Mesenchymal stem cell (in vitro differentiated cells and primary cell): Measurements from ENCODE around the gene TMEM200C.

Experiments
- DNase-seq: peaks from one replicate; pipeline ENCODE4 v3.0.0-alpha.2; 2013
- H2AFZ ChIP-seq: one replicate; pipeline ENCODE4 v1.6.1; 2013; ENCODE audit warnings: low read depth, mild to moderate bottlenecking, control low read depth, inconsistent platforms, low read length, moderate library complexity
- H2AK5ac ChIP-seq: 2 replicates; pipeline ENCODE4 v1.6.1; 2013; ENCODE audit warnings: low read length, moderate library complexity, mild to moderate bottlenecking, inconsistent platforms; ENCODE audit not compliant: severe bottlenecking
- H2BK120ac ChIP-seq: one replicate; pipeline ENCODE4 v1.6.1; 2013; ENCODE audit warnings: low read depth, mild to moderate bottlenecking, inconsistent platforms, low read length, moderate library complexity
- H2BK12ac ChIP-seq, 2 experiments: one replicate each; pipeline ENCODE4 v1.6.1; 2013; ENCODE audit warnings: inconsistent platforms in 2 of 2, low read length in 2 of 2, mild to moderate bottlenecking in 2 of 2, moderate library complexity in 2 of 2, control low read depth in 1 of 2
- H2BK15ac ChIP-seq: one replicate; pipeline ENCODE4 v1.6.1; 2013; ENCODE audit warnings: mild to moderate bottlenecking, low read depth, inconsistent platforms; ENCODE audit not compliant: poor library complexity, severe bottlenecking
- H2BK5ac ChIP-seq: 2 replicates; pipeline ENCODE4 v1.6.1; 2013; ENCODE audit warnings: low read depth, mild to moderate bottlenecking, low read length, control low read depth, inconsistent platforms; ENCODE audit not compliant: poor library complexity, severe bottlenecking
- H3K14ac ChIP-seq, 2 experiments: one replicate each; pipeline ENCODE4 v1.6.1; 2013; ENCODE audit warnings: inconsistent platforms in 2 of 2, low read length in 2 of 2, control low read depth in 1 of 2, mild to moderate bottlenecking in 1 of 2, moderate library complexity in 1 of 2
- H3K18ac ChIP-seq, 2 experiments: one replicate each; pipeline ENCODE4 v1.6.1; 2013; ENCODE audit warnings: inconsistent platforms in 2 of 2, low read length in 2 of 2, control low read depth in 1 of 2, low read depth in 1 of 2, mild to moderate bottlenecking in 1 of 2
- H3K23ac ChIP-seq, 2 experiments: one replicate each; pipeline ENCODE4 v1.6.1; 2013; ENCODE audit warnings: inconsistent platforms in 2 of 2, low read length in 2 of 2, mild to moderate bottlenecking in 2 of 2, moderate library complexity in 2 of 2, control low read depth in 1 of 2
- H3K27ac ChIP-seq: 2 replicates; pipeline ENCODE4 v1.5.1; 2013; ENCODE audit warnings: mild to moderate bottlenecking, moderate library complexity, low read length, control low read depth, inconsistent platforms; ENCODE audit not compliant: poor library complexity, severe bottlenecking
- H3K27me3 ChIP-seq, 2 experiments: 2 replicates each; pipeline versions ENCODE4 v1.6.1 to v1.7.0; 2013; ENCODE audit warnings: low read length in 2 of 2, mild to moderate bottlenecking in 2 of 2, moderate library complexity in 2 of 2, control low read depth in 1 of 2, inconsistent platforms in 1 of 2; ENCODE audit not compliant: control insufficient read depth in 1 of 2, insufficient read depth in 1 of 2
- H3K36me3 ChIP-seq, 2 experiments: 2 replicates each; pipeline versions ENCODE4 v1.6.1 to v1.7.0; 2013; ENCODE audit warnings: low read length in 2 of 2, control low read depth in 1 of 2, inconsistent platforms in 1 of 2, low read depth in 1 of 2, mild to moderate bottlenecking in 1 of 2; ENCODE audit not compliant: insufficient read depth in 2 of 2, control insufficient read depth in 1 of 2
- H3K4ac ChIP-seq, 2 experiments: one replicate each; pipeline ENCODE4 v1.6.1; 2013; ENCODE audit warnings: inconsistent platforms in 2 of 2, low read length in 2 of 2, mild to moderate bottlenecking in 2 of 2, moderate library complexity in 2 of 2, control low read depth in 1 of 2, low read depth in 1 of 2
- H3K4me1 ChIP-seq: 2 replicates; pipeline ENCODE4 v1.6.1; 2013; ENCODE audit warnings: low read depth, low read length, control low read depth; ENCODE audit not compliant: control insufficient read depth, insufficient read depth
- H3K4me2 ChIP-seq: 2 replicates; pipeline ENCODE4 v1.6.1; 2013; ENCODE audit warnings: low read length, mild to moderate bottlenecking, inconsistent platforms; ENCODE audit not compliant: poor library complexity, severe bottlenecking
- H3K4me3 ChIP-seq, 2 experiments: 2 replicates each; pipeline versions ENCODE4 v1.5.1 to v1.7.0; 2013; ENCODE audit warnings: low read length in 2 of 2, mild to moderate bottlenecking in 2 of 2, control low read depth in 1 of 2, low read depth in 1 of 2; ENCODE audit not compliant: insufficient read depth in 1 of 2
- H3K79me1 ChIP-seq: replicated peaks from 2 replicates; pipeline ENCODE4 v1.6.1; 2013; ENCODE audit warnings: mild to moderate bottlenecking, control low read depth, low read length, inconsistent platforms; ENCODE audit not compliant: poor library complexity, severe bottlenecking
- H3K9ac ChIP-seq: 2 replicates; pipeline ENCODE4 v1.7.0; 2013; ENCODE audit warnings: mild to moderate bottlenecking, low read length, moderate library complexity
- H3K9me3 ChIP-seq: 2 replicates; pipeline ENCODE4 v1.7.0; 2013; ENCODE audit warnings: mild to moderate bottlenecking, low read length; ENCODE audit not compliant: control insufficient read depth
- H4K8ac ChIP-seq: one replicate; pipeline ENCODE4 v1.6.1; 2013; ENCODE audit warnings: inconsistent platforms, mild to moderate bottlenecking, low read length, moderate library complexity
- H4K91ac ChIP-seq: one replicate; pipeline ENCODE4 v1.6.1; 2013; ENCODE audit warnings: mild to moderate bottlenecking, low read length, inconsistent platforms
- WGBS: methylation state at CpG from one replicate; pipeline ENCODE4 v1.1.7; 2013; ENCODE audit warnings: mixed read lengths; 5-methylcytosine and 5-hydroxymethylcytosine counted together

TMEM200C gene

DNA sequence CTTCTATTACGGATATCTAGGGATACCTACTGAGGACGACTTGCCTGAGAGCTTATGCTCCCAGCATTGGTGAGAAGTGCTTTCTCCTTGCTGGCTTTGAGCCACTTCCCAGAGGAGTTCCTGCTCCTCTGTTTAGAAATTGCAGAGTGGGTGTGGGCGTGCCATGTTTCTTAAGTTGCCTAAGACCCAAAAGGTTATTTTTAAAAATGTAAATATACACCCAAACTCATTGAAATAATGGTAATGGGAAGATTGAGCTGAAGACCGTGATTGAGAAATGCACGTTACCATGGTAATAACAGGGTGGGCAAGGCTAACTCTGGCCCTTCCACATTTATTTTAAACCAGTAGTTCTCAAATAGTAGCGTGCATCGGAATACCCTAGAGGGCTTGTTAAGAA is 17.2 kb upstream of the TMEM200C start:
- Histone ChIP-seq H3K27me3 (peaks cover 0 to 3% of the 10 kb centered on the region in 2 experiments), H3K9me3 (no peaks in the 10 kb centered on the region), H3K23ac (no peak overlapping the region), H3K4me2 (no peak overlapping the region), H2BK120ac (no peak overlapping the region), H2BK5ac (no peak overlapping the region), H3K18ac (no peak overlapping the region), H2AFZ (no peak overlapping the region), H3K4me3 (no peak overlapping the region), H3K4ac (no peak overlapping the region), H3K79me1 (no peaks in the 10 kb centered on the region), H3K27ac (no peak overlapping the region), H2BK15ac (no peak overlapping the region), H3K14ac (no peak overlapping the region), H4K8ac (no peak overlapping the region), H3K4me1 (no peaks in the 10 kb centered on the region), H3K36me3 (no peaks in the 10 kb centered on the region), H4K91ac (no peak overlapping the region), H3K9ac (no peak overlapping the region), H2BK12ac (no peak overlapping the region), H2AK5ac (no peak overlapping the region)
- WGBS, result 86% methylated on average over 4 of the region's 7 CpGs
- DNase-seq, result no peak

GRCh38 chr18:5909125-5909524 is 13.8 kb upstream of the TMEM200C start:
- Histone ChIP-seq H3K4me1 (no peaks in the 10 kb centered on the region), H2AK5ac (no peak overlapping the region), H4K91ac (no peak overlapping the region), H3K4ac (no peak overlapping the region), H3K14ac (no peak overlapping the region), H2BK5ac (no peak overlapping the region), H2BK12ac (no peak overlapping the region), H3K27ac (no peak overlapping the region), H3K36me3 (no peaks in the 10 kb centered on the region), H3K4me2 (no peak overlapping the region), H3K23ac (no peak overlapping the region), H3K4me3 (no peak overlapping the region), H3K9me3 (no peaks in the 10 kb centered on the region), H3K9ac (no peak overlapping the region), H2BK15ac (no peak overlapping the region), H3K79me1 (no peaks in the 10 kb centered on the region), H4K8ac (no peak overlapping the region), H3K18ac (no peak overlapping the region), H2BK120ac (no peak overlapping the region), H3K27me3 (no peaks in the 10 kb centered on the region), H2AFZ (no peak overlapping the region)
- DNase-seq, result no peak
- WGBS, result no CpG with 5 or more reads among the region's 2 CpGs

GRCh38 chr18:5903386-5903785 is 8.1 kb upstream of the TMEM200C start:
- Histone ChIP-seq H3K4me2 (no peak overlapping the region), H3K14ac (no peak overlapping the region), H3K27me3 (peaks cover under 1 to 16% of the 10 kb centered on the region in 2 experiments), H3K23ac (no peak overlapping the region), H4K91ac (no peak overlapping the region), H2BK5ac (no peak overlapping the region), H2BK12ac (no peak overlapping the region), H2AK5ac (no peak overlapping the region), H3K4me1 (no peaks in the 10 kb centered on the region), H3K18ac (no peak overlapping the region), H3K4me3 (no peak overlapping the region), H2BK15ac (no peak overlapping the region), H2BK120ac (no peak overlapping the region), H3K4ac (no peak overlapping the region), H4K8ac (no peak overlapping the region), H2AFZ (no peak overlapping the region), H3K36me3 (no peaks in the 10 kb centered on the region), H3K79me1 (no peaks in the 10 kb centered on the region), H3K27ac (no peak overlapping the region), H3K9me3 (no peaks in the 10 kb centered on the region), H3K9ac (no peak overlapping the region)
- no peak for DNase-seq
- WGBS, result 86% methylated on average over 10 of the region's 10 CpGs

DNA sequence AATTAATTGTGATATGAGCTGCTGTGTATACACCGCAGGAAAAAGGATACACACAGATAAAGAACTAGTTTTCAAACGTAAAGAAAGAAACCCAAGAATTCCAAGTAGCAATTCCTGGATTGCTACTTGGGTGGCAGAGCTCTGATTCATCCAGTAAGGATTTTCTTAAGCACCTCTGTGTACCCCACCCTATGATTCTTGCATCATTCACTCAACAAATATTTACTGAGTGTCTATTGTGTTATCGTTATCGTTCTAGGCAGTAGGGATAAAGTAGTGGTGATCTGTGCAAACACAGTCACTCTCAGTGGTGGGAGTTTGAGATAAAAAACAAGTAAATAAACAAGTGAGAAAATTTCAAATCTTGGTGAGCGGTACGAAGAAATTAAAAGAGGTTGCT is 4.9 kb upstream of the TMEM200C start:
- Histone ChIP-seq H3K23ac (no peak overlapping the region), H3K27me3 (peaks cover 28 to 40% of the 10 kb centered on the region in 2 experiments), H3K4me3 (no peak overlapping the region), H3K27ac (no peak overlapping the region), H2AFZ (no peak overlapping the region), H3K36me3 (no peaks in the 10 kb centered on the region), H3K14ac (no peak overlapping the region), H3K9ac (no peak overlapping the region), H3K4ac (no peak overlapping the region), H4K91ac (no peak overlapping the region), H2BK12ac (no peak overlapping the region), H3K4me1 (peaks cover 9% of the 10 kb centered on the region), H3K18ac (no peak overlapping the region), H3K79me1 (no peaks in the 10 kb centered on the region), H3K4me2 (no peak overlapping the region), H2BK15ac (no peak overlapping the region), H2AK5ac (no peak overlapping the region), H2BK5ac (no peak overlapping the region), H2BK120ac (no peak overlapping the region), H3K9me3 (no peaks in the 10 kb centered on the region), H4K8ac (no peak overlapping the region)
- DNase-seq, result no peak
- 42% methylated on average over 4 of the region's 6 CpGs for WGBS
